SK-N-SH treated with all-trans-retinoic acid at 6 μM for 48 hours (cell line): ENCODE measurements around the gene OR52W1.

ENCODE experiments used
- ATAC-seq: fragments of 200-7000 bp; cut with Tn5 transposase; 3 replicates; pipeline ENCODE4 v1.9.1; 2020; ENCODE audit warnings: mild to moderate bottlenecking, moderate library complexity
- ARNTL ChIP-seq: fragments of 450-650 bp; formaldehyde crosslinking; IDR thresholded peaks from 2 replicates; pipeline ENCODE4 v1.5.0; 2020; ENCODE audit warnings: low read depth, mild to moderate bottlenecking, moderate library complexity, borderline replicate concordance
- CREB5 ChIP-seq: fragments of 250-450 bp; sonication (Bioruptor Pico); IDR thresholded peaks from 2 replicates; pipeline ENCODE4 v1.5.1; 2020; ENCODE audit warnings: low read depth, mild to moderate bottlenecking, moderate library complexity
- CSDC2 ChIP-seq: fragments of 250-450 bp; sonication (Bioruptor Pico); IDR thresholded peaks from 2 replicates; pipeline ENCODE4 v1.5.0; 2020; ENCODE audit warnings: mild to moderate bottlenecking, moderate library complexity
- CSRNP3 ChIP-seq: fragments of 250-450 bp; sonication (Bioruptor Pico); IDR thresholded peaks from 2 replicates; pipeline ENCODE4 v1.5.1; 2021; ENCODE audit warnings: mild to moderate bottlenecking, moderate library complexity
- ESRRG ChIP-seq: fragments of 250-450 bp; sonication (Bioruptor Pico); IDR thresholded peaks from 2 replicates; pipeline ENCODE4 v1.6.1; 2021; ENCODE audit warnings: mild to moderate bottlenecking
- GLIS3 ChIP-seq: fragments of 250-450 bp; sonication (Bioruptor Pico); IDR thresholded peaks from 2 replicates; pipeline ENCODE4 v1.5.0; 2020; ENCODE audit warnings: mild to moderate bottlenecking, moderate library complexity
- ISL1 ChIP-seq: fragments of 250-450 bp; sonication (Bioruptor Pico); IDR thresholded peaks from 2 replicates; pipeline ENCODE4 v2.1.2; 2022; ENCODE audit warnings: mild to moderate bottlenecking, moderate library complexity
- OSR1 ChIP-seq: fragments of 250-450 bp; sonication (Bioruptor Pico); IDR thresholded peaks from 2 replicates; pipeline ENCODE4 v1.8.0; 2022; ENCODE audit warnings: moderate library complexity, mild to moderate bottlenecking, inconsistent platforms
- PATZ1 ChIP-seq: fragments of 250-450 bp; sonication (Bioruptor Pico); IDR thresholded peaks from 2 replicates; pipeline ENCODE4 v1.8.0; 2020; ENCODE audit warnings: mild to moderate bottlenecking, moderate library complexity, borderline replicate concordance
- POU6F1 ChIP-seq: fragments of 250-450 bp; sonication (Bioruptor Pico); IDR thresholded peaks from 2 replicates; pipeline ENCODE4 v1.8.0; 2021; ENCODE audit warnings: low read depth, mild to moderate bottlenecking, moderate library complexity, borderline replicate concordance
- PPARA ChIP-seq: fragments of 250-450 bp; sonication (Bioruptor Pico); IDR thresholded peaks from 2 replicates; pipeline ENCODE4 v1.5.0; 2020; ENCODE audit warnings: mild to moderate bottlenecking, borderline replicate concordance
- SNAI2 ChIP-seq: fragments of 250-450 bp; sonication (Bioruptor Pico); IDR thresholded peaks from 2 replicates; pipeline ENCODE4 v1.5.0; 2020; ENCODE audit warnings: mild to moderate bottlenecking, moderate library complexity
- TCF4 ChIP-seq: fragments of 250-450 bp; sonication (Bioruptor Pico); IDR thresholded peaks from 2 replicates; pipeline ENCODE4 v1.8.0; 2021; ENCODE audit warnings: mild to moderate bottlenecking, moderate library complexity, borderline replicate concordance
- TOX ChIP-seq: fragments of 250-450 bp; sonication (Bioruptor Pico); IDR thresholded peaks from 2 replicates; pipeline ENCODE4 v1.8.0; 2021; ENCODE audit warnings: mild to moderate bottlenecking, moderate library complexity, borderline replicate concordance
- TSHZ2 ChIP-seq: fragments of 250-450 bp; sonication (Bioruptor Pico); IDR thresholded peaks from 2 replicates; pipeline ENCODE4 v1.5.0; 2020; ENCODE audit warnings: mild to moderate bottlenecking, moderate library complexity
- ZC3H10 ChIP-seq: fragments of 250-450 bp; sonication (Bioruptor Pico); IDR thresholded peaks from 2 replicates; pipeline ENCODE4 v1.5.1; 2021; ENCODE audit warnings: mild to moderate bottlenecking, moderate library complexity
- ZFP3 ChIP-seq: fragments of 250-450 bp; sonication (Bioruptor Pico); IDR thresholded peaks from 2 replicates; pipeline ENCODE4 v1.5.0; 2020; ENCODE audit warnings: mild to moderate bottlenecking, moderate library complexity
- ZFP30 ChIP-seq: fragments of 450-650 bp; formaldehyde crosslinking; IDR thresholded peaks from 2 replicates; pipeline ENCODE4 v1.5.0; 2022; ENCODE audit warnings: mild to moderate bottlenecking, moderate library complexity
- ZNF565 ChIP-seq: fragments of 450-650 bp; formaldehyde crosslinking; conservative IDR thresholded peaks from 2 replicates; pipeline ENCODE4 v1.5.0; 2020; ENCODE audit warnings: low read depth, mild to moderate bottlenecking, moderate library complexity
- ZNF70 ChIP-seq: fragments of 450-650 bp; formaldehyde crosslinking; IDR thresholded peaks from 2 replicates; pipeline ENCODE4 v1.5.0; 2020; ENCODE audit warnings: mild to moderate bottlenecking, moderate library complexity
- ZNF8 ChIP-seq: fragments of 450-650 bp; formaldehyde crosslinking; IDR thresholded peaks from 2 replicates; pipeline ENCODE4 v1.5.0; 2020; ENCODE audit warnings: mild to moderate bottlenecking, moderate library complexity

OR52W1 gene

GRCh38 chr11:6237761-6238302 is 38.8 kb downstream of the OR52W1 start:
- ATAC-seq = no peak
- TF ChIP-seq ZFP3 (CRISPR knock-in tag) (peak; percentile 89), ARNTL (CRISPR knock-in tag) (no peak)

GRCh38 chr11:6238902-6239301 is 39.9 kb downstream of the OR52W1 start, which contains the start of gene CNGA4:
Gene CNGA4, plus strand, starts transcription at chr11:6239089. Its CDS starts 118 bp downstream, at chr11:6239207.
- no peak for TF ChIP-seq CSDC2
- no peak for TF ChIP-seq PATZ1 (CRISPR knock-in tag)
- no peak for TF ChIP-seq ZC3H10
- no peak for TF ChIP-seq SNAI2 (CRISPR knock-in tag)
- no peak for TF ChIP-seq ZNF70 (CRISPR knock-in tag)
- no peak for TF ChIP-seq ZFP3 (CRISPR knock-in tag)
- TF ChIP-seq CREB5 = no peak
- TF ChIP-seq POU6F1 (CRISPR knock-in tag) = no peak
- no peak for TF ChIP-seq OSR1
- no peak for TF ChIP-seq GLIS3 (CRISPR knock-in tag)
- TF ChIP-seq TSHZ2 (CRISPR knock-in tag) = no peak
- no peak for TF ChIP-seq ESRRG (CRISPR knock-in tag)
- TF ChIP-seq ZFP30 (CRISPR knock-in tag) = no peak
- TF ChIP-seq ISL1 (CRISPR knock-in tag) = no peak
- no peak for TF ChIP-seq PPARA (CRISPR knock-in tag)
- no peak for TF ChIP-seq ZNF8 (CRISPR knock-in tag)
- TF ChIP-seq, all 23 proteins: peak for 0
- no peak for ATAC-seq

- no peak for TF ChIP-seq TCF4 (CRISPR knock-in tag)
- TF ChIP-seq ZNF565 (CRISPR knock-in tag) = no peak
- no peak for TF ChIP-seq ARNTL (CRISPR knock-in tag)
- TF ChIP-seq OSR1 = no peak
- no peak for TF ChIP-seq ESRRG (CRISPR knock-in tag)
- no peak for TF ChIP-seq GLIS3 (CRISPR knock-in tag)
- no peak for TF ChIP-seq POU6F1 (CRISPR knock-in tag)
- TF ChIP-seq TOX (CRISPR knock-in tag) = no peak
- no peak for TF ChIP-seq ZFP30 (CRISPR knock-in tag)
- no peak for TF ChIP-seq SNAI2 (CRISPR knock-in tag)
- TF ChIP-seq CREB5 = no peak
- TF ChIP-seq CSRNP3 = no peak
- TF ChIP-seq ZNF8 (CRISPR knock-in tag) = no peak
- TF ChIP-seq CSDC2 = no peak
- no peak for TF ChIP-seq ZFP3 (CRISPR knock-in tag)
- TF ChIP-seq TSHZ2 (CRISPR knock-in tag) = no peak
- no peak for TF ChIP-seq PPARA (CRISPR knock-in tag)
- no peak for TF ChIP-seq ZNF70 (CRISPR knock-in tag)
- ATAC-seq = no peak
Observed at GRCh38 chr11:6240139-6240538, 41.1 kb downstream of the OR52W1 start.
